Mesendoderm (in vitro differentiated cells): ENCODE data around the gene NECAB3.

Experiments used
- DNase-seq: peaks from one replicate; pipeline ENCODE4 v3.0.0; 2013
- H2AK5ac ChIP-seq: 2 replicates; pipeline ENCODE4 v1.6.1; 2013; ENCODE audit warnings: low read length, inconsistent platforms
- H2BK120ac ChIP-seq: 2 replicates; pipeline ENCODE4 v1.6.1; 2013; ENCODE audit warnings: low read depth, mild to moderate bottlenecking, low read length, moderate library complexity, mixed read lengths
- H2BK15ac ChIP-seq: replicated peaks from 2 replicates; pipeline ENCODE4 v1.6.1; 2013; ENCODE audit warnings: low read depth, mild to moderate bottlenecking, moderate library complexity
- H2BK5ac ChIP-seq: 2 replicates; pipeline ENCODE4 v1.6.1; 2013; ENCODE audit warnings: low read length, inconsistent platforms
- H3K18ac ChIP-seq: 2 replicates; pipeline ENCODE4 v1.6.1; 2013; ENCODE audit warnings: mild to moderate bottlenecking, low read length, mixed read lengths
- H3K23ac ChIP-seq: one replicate; pipeline ENCODE4 v1.6.1; 2013; ENCODE audit warnings: low read length
- H3K27ac ChIP-seq: 2 replicates; pipeline ENCODE4 v1.5.1; 2013; ENCODE audit warnings: low read depth, mild to moderate bottlenecking, inconsistent platforms, low read length, moderate library complexity
- H3K27me3 ChIP-seq: 2 replicates; pipeline ENCODE4 v1.6.1; 2013; ENCODE audit warnings: low read length, control low read depth, mild to moderate bottlenecking, inconsistent platforms; ENCODE audit not compliant: insufficient read depth, poor library complexity
- H3K36me3 ChIP-seq: 2 replicates; pipeline ENCODE4 v1.6.1; 2013; ENCODE audit warnings: low read length, inconsistent platforms; ENCODE audit not compliant: control insufficient read depth, insufficient read depth
- H3K4ac ChIP-seq: one replicate; pipeline ENCODE4 v1.6.1; 2013; ENCODE audit warnings: low read depth, mild to moderate bottlenecking, low read length, moderate library complexity
- H3K4me1 ChIP-seq: 2 replicates; pipeline ENCODE4 v1.6.1; 2013; ENCODE audit warnings: low read depth, low read length, inconsistent platforms; ENCODE audit not compliant: control insufficient read depth
- H3K4me2 ChIP-seq: 2 replicates; pipeline ENCODE4 v1.6.1; 2013; ENCODE audit warnings: low read length
- H3K4me3 ChIP-seq: 2 replicates; pipeline ENCODE4 v1.5.1; 2013; ENCODE audit warnings: mild to moderate bottlenecking, low read length
- H3K56ac ChIP-seq: one replicate; pipeline ENCODE4 v1.6.1; 2013; ENCODE audit warnings: low read length
- H3K79me1 ChIP-seq: 2 replicates; pipeline ENCODE4 v1.6.1; 2013; ENCODE audit warnings: low read length, inconsistent platforms
- H3K79me2 ChIP-seq: 2 replicates; pipeline ENCODE4 v1.6.1; 2013; ENCODE audit warnings: mild to moderate bottlenecking, low read length; ENCODE audit not compliant: control insufficient read depth, insufficient read depth
- H3K9ac ChIP-seq: 2 replicates; pipeline ENCODE4 v1.6.1; 2013; ENCODE audit warnings: low read length, inconsistent platforms
- H4K5ac ChIP-seq: one replicate; pipeline ENCODE4 v1.6.1; 2013; ENCODE audit warnings: low read length
- H4K8ac ChIP-seq: one replicate; pipeline ENCODE4 v1.6.1; 2013; ENCODE audit warnings: low read depth, mild to moderate bottlenecking, control low read depth, low read length, moderate library complexity
- whole genome bisulfite sequencing: extraction: QIAGEN DNeasy Blood & Tissue Kit; methylation state at CpG from one replicate; pipeline ENCODE4 v1.1.7; 2013; ENCODE audit warnings: low lambda C conversion rate, missing lambda C conversion rate; ENCODE audit not compliant: insufficient coverage; ENCODE audit errors: extremely low coverage; 5-methylcytosine and 5-hydroxymethylcytosine counted together

Gene NECAB3

GRCh38 chr20:33664762-33665144 lies 9.5 kb downstream of the NECAB3 start:
- Histone ChIP-seq H2BK15ac (no peak overlapping the region), H3K4ac (no peak overlapping the region), H2AK5ac (peak overlapping the region; percentile 11), H3K79me2 (no peaks in the 10 kb centered on the region), H3K9ac (no peak overlapping the region), H3K18ac (no peak overlapping the region), H4K5ac (no peak overlapping the region), H2BK120ac (no peak overlapping the region), H2BK5ac (no peak overlapping the region), H3K36me3 (peaks cover 3% of the 10 kb centered on the region), H3K4me3 (no peak overlapping the region), H3K27me3 (no peaks in the 10 kb centered on the region), H3K56ac (no peak overlapping the region), H3K4me1 (peaks cover 8% of the 10 kb centered on the region), H4K8ac (no peak overlapping the region), H3K4me2 (no peak overlapping the region), H3K23ac (no peak overlapping the region), H3K27ac (no peak overlapping the region), H3K79me1 (no peaks in the 10 kb centered on the region)
- WGBS: no CpG with 5 or more reads among the region's 2 CpGs
- DNase-seq: no peak

- Histone ChIP-seq H3K4me2 (peak overlapping the region; percentile 45), H3K56ac (peak overlapping the region; percentile 98), H3K79me2 (no peaks in the 10 kb centered on the region), H3K79me1 (no peaks in the 10 kb centered on the region), H2BK15ac (no peak overlapping the region), H3K36me3 (peaks cover 3% of the 10 kb centered on the region), H3K18ac (peak overlapping the region; percentile 41), H3K4me3 (peak overlapping the region; percentile 10), H4K5ac (peak overlapping the region; percentile 10), H2AK5ac (peak overlapping the region; percentile 17), H3K4ac (peak overlapping the region; percentile 18), H3K4me1 (peaks cover 8% of the 10 kb centered on the region), H4K8ac (no peak overlapping the region), H3K27me3 (no peaks in the 10 kb centered on the region), H3K9ac (peak overlapping the region; percentile 94), H3K23ac (peak overlapping the region; percentile 98), H3K27ac (peak overlapping the region; percentile 71), H2BK120ac (no peak overlapping the region), H2BK5ac (peak overlapping the region; percentile 54)
- DNase-seq: peak; percentile 37
- WGBS: no CpG with 5 or more reads among the region's 9 CpGs
These were observed 10.0 kb downstream of the NECAB3 start for GRCh38 chr20:33664085-33664761.

- H3K9ac ChIP-seq: peak overlapping the region; percentile 94
- peak overlapping the region; percentile 10 for H4K5ac ChIP-seq
- peaks cover 8% of the 10 kb centered on the region for H3K4me1 ChIP-seq
- H3K4ac ChIP-seq: peak overlapping the region; percentile 83
- H2BK120ac ChIP-seq: no peak overlapping the region
- H3K56ac ChIP-seq: peak overlapping the region; percentile 98
- H2AK5ac ChIP-seq: no peak overlapping the region
- no peaks in the 10 kb centered on the region for H3K79me1 ChIP-seq
- no peaks in the 10 kb centered on the region for H3K79me2 ChIP-seq
- no peak overlapping the region for H2BK15ac ChIP-seq
- H3K27ac ChIP-seq: peak overlapping the region; percentile 71
- peak; percentile 81 for DNase-seq
- peak overlapping the region; percentile 51 for H3K18ac ChIP-seq
- peak overlapping the region; percentile 54 for H2BK5ac ChIP-seq
- H3K4me2 ChIP-seq: peak overlapping the region; percentile 70
- WGBS: no CpG with 5 or more reads among the region's 84 CpGs
- no peaks in the 10 kb centered on the region for H3K27me3 ChIP-seq
- H3K36me3 ChIP-seq: peaks cover 2% of the 10 kb centered on the region
- H3K4me3 ChIP-seq: peak overlapping the region; percentile 63
- no peak overlapping the region for H4K8ac ChIP-seq
- peak overlapping the region; percentile 98 for H3K23ac ChIP-seq
These were observed 10.8 kb downstream of the NECAB3 start for GRCh38 chr20:33663161-33664084.

GRCh38 chr20:33662172-33662571 lies 12.1 kb downstream of the NECAB3 start, which contains the start of gene C20orf144:
Gene C20orf144, plus strand, starts transcription at chr20:33662327. Its CDS starts 19 bp downstream, at chr20:33662346.
- Histone ChIP-seq H3K27ac (peak within 1 kb of the TSS; percentile 60), H3K4me1 (peaks cover 8% of the 10 kb centered on the region), H2AK5ac (no peak within 1 kb of the TSS), H3K27me3 (no peaks in the 10 kb centered on the region), H3K79me2 (no peaks in the 10 kb centered on the region), H3K4ac (no peak within 1 kb of the TSS), H3K56ac (peak within 1 kb of the TSS; percentile 98), H4K8ac (no peak within 1 kb of the TSS), H3K79me1 (no peaks in the 10 kb centered on the region), H2BK15ac (no peak within 1 kb of the TSS), H3K9ac (peak within 1 kb of the TSS; percentile 94), H3K4me3 (peak within 1 kb of the TSS; percentile 63), H3K36me3 (peaks cover 2% of the 10 kb centered on the region), H3K18ac (peak within 1 kb of the TSS; percentile 51), H2BK5ac (no peak within 1 kb of the TSS), H3K23ac (peak within 1 kb of the TSS; percentile 81), H4K5ac (no peak within 1 kb of the TSS), H2BK120ac (no peak within 1 kb of the TSS), H3K4me2 (peak within 1 kb of the TSS; percentile 70)
- no peak for DNase-seq
- no CpG with 5 or more reads among the region's 10 CpGs for WGBS

- Histone ChIP-seq H3K4me2 (no peak overlapping the region), H2BK120ac (no peak overlapping the region), H2AK5ac (no peak overlapping the region), H3K23ac (no peak overlapping the region), H2BK5ac (no peak overlapping the region), H4K8ac (no peak overlapping the region), H3K56ac (no peak overlapping the region), H3K4me1 (peaks cover 6% of the 10 kb centered on the region), H2BK15ac (no peak overlapping the region), H3K9ac (no peak overlapping the region), H3K18ac (no peak overlapping the region), H4K5ac (no peak overlapping the region), H3K36me3 (peaks cover 2% of the 10 kb centered on the region), H3K27me3 (no peaks in the 10 kb centered on the region), H3K4me3 (no peak overlapping the region), H3K79me1 (no peaks in the 10 kb centered on the region), H3K27ac (no peak overlapping the region), H3K4ac (no peak overlapping the region), H3K79me2 (no peaks in the 10 kb centered on the region)
- no peak for DNase-seq
- WGBS: no CpG with 5 or more reads among the region's 7 CpGs
These were observed 13.6 kb downstream of the NECAB3 start for GRCh38 chr20:33660685-33661058.
